Small intestine (tissue), 7 donors: ENCODE results near the gene CDH13. TPM values are rescaled to one million over a fixed set of nuclear protein-coding genes. Genes with fewer than 3 reads are reported as not detected.

Experiments used
- DNase-seq, 2 donors: peaks; one replicate each; pipeline versions ENCODE4 v3.0.0 to v3.0.0-alpha.2; 2013
- FAIRE-seq: peaks from 2 replicates; lab custom pipeline; 2012; peaks lifted over from hg19 to GRCh38; lab: Jason Lieb, UNC
- H3K27ac ChIP-seq, 3 donors: one replicate each; pipeline ENCODE4 v1.5.1; 2013; ENCODE audit warnings: low read length in 2 of 3, mild to moderate bottlenecking in 2 of 3, control low read depth in 1 of 3, inconsistent platforms in 1 of 3, low read depth in 1 of 3, moderate library complexity in 1 of 3
- H3K27me3 ChIP-seq, 3 donors: one replicate each; pipeline ENCODE4 v1.6.1; 2013; ENCODE audit warnings: low read length in 3 of 3, inconsistent platforms in 1 of 3; ENCODE audit not compliant: control insufficient read depth in 3 of 3, insufficient read depth in 3 of 3
- H3K36me3 ChIP-seq, 3 donors: one replicate each; pipeline ENCODE4 v1.6.1; 2013; ENCODE audit warnings: low read length in 3 of 3, inconsistent platforms in 1 of 3, low read depth in 1 of 3, mild to moderate bottlenecking in 1 of 3, moderate library complexity in 1 of 3; ENCODE audit not compliant: control insufficient read depth in 3 of 3, insufficient read depth in 2 of 3
- H3K4me1 ChIP-seq, 3 donors: one replicate each; pipeline ENCODE4 v1.6.1; 2013; ENCODE audit warnings: low read length in 2 of 3, inconsistent platforms in 1 of 3, low read depth in 1 of 3, mild to moderate bottlenecking in 1 of 3, moderate library complexity in 1 of 3; ENCODE audit not compliant: control insufficient read depth in 3 of 3, insufficient read depth in 2 of 3
- H3K4me3 ChIP-seq, 3 donors: one replicate each; pipeline ENCODE4 v1.5.1; 2013; ENCODE audit warnings: low read length in 3 of 3, control low read depth in 1 of 3, inconsistent platforms in 1 of 3, low read depth in 1 of 3, mild to moderate bottlenecking in 1 of 3, moderate library complexity in 1 of 3
- H3K9me3 ChIP-seq, 2 donors: one replicate each; pipeline ENCODE4 v1.6.1; 2013; ENCODE audit warnings: low read depth in 1 of 2, low read length in 1 of 2; ENCODE audit not compliant: control insufficient read depth in 2 of 2, insufficient read depth in 1 of 2
- WGBS, 3 donors: extraction: QIAGEN DNeasy Blood & Tissue Kit; methylation state at CpG; one replicate each; pipeline ENCODE4 v1.1.7; 2013; 5-methylcytosine and 5-hydroxymethylcytosine counted together
- polyA plus RNA-seq, 4 donors: library from polyadenylated mRNA; stranded (reverse) in 3 of 4; unstranded in 1 of 4; fragments of 200-250 nt in 3 of 4; fragments of 120-200 nt in 1 of 4; gene quantifications; one replicate each; pipeline versions ENCODE4 v1.2.1 to v1.2.3, GENCODE V29; 2013
- donor health status: healthy with polysubstance abuse.
- donor health status: control.
- donor health status: control.
- donor health status: Bipolar disorder and iron deficiency.
- donor health status: healthy.

CDH13 gene
- polyA plus RNA-seq, 4 donors = 0.27 to 15.0 (median 2.9) TPM; not detected in 1

- Histone ChIP-seq H3K27ac (no peak overlapping the region), H3K9me3 (no peaks in the 10 kb centered on the region), H3K27me3 (no peaks in the 10 kb centered on the region), H3K4me3 (no peak overlapping the region), H3K4me1 (no peaks in the 10 kb centered on the region), H3K36me3 (no peaks in the 10 kb centered on the region)
- WGBS, 3 donors = 80 to 86% (median 81%) methylated on average over 9 of the region's 9 CpGs
- FAIRE-seq (no peak), DNase-seq (no peak)
Measured at GRCh38 chr16:83776944-83777343, 1150.2 kb downstream of the CDH13 start.

- Histone ChIP-seq H3K27me3 (no peaks in the 10 kb centered on the region), H3K4me3 (no peak overlapping the region), H3K4me1 (no peaks in the 10 kb centered on the region), H3K36me3 (no peaks in the 10 kb centered on the region), H3K27ac (no peak overlapping the region), H3K9me3 (no peaks in the 10 kb centered on the region)
- FAIRE-seq (no peak), DNase-seq (no peak)
- WGBS, 3 donors = 30 to 37% (median 30%) methylated on average over 6 of the region's 6 CpGs
Measured at GRCh38 chr16:83779886-83780285, 1153.1 kb downstream of the CDH13 start.

GRCh38 chr16:83785455-83785854 lies 1158.7 kb downstream of the CDH13 start:
- H3K36me3 ChIP-seq = no peaks in the 10 kb centered on the region
- H3K4me1 ChIP-seq = no peaks in the 10 kb centered on the region
- no peaks in the 10 kb centered on the region for H3K27me3 ChIP-seq
- no peak overlapping the region for H3K27ac ChIP-seq
- H3K9me3 ChIP-seq = no peaks in the 10 kb centered on the region
- WGBS, 3 donors = 63 to 82% (median 64%) methylated on average over 2 of the region's 2 CpGs
- no peak for DNase-seq
- no peak for FAIRE-seq
- no peak overlapping the region for H3K4me3 ChIP-seq

DNA sequence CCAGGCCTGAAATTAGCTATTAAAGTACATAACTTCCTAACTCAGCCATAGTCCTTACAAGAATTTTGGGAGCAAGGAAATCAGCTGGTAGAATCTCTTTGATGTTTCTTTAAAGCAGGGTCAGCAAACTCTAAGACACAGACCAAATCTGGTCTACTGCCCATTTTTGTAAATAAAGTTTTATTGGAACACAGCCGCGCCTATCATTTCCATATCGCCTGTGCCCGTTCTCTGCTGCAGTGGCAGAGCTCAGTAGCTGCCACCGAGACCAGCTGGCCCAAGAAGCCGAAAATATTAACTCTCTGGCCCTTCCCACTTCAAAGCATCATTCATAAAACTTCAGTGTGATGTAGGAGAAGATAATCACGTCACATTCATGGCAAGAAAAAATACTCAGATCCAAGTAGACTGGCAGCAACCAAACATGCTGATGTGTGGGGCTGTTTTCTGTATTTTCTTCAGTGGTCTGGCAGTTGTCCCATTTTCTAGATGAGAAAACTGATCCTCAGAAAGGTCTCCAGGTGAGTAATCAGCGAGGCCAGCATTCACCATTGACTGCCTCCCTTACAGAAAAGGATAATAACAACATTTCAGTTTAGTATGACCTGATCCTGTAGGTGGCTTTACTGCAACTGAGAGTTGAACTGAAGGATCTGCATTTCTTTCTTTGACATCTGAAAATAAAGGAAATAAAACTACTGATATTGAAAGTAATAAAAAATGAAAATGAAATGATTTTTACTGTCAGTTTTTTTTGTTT lies 1163.1 kb downstream of the CDH13 start:
- Histone ChIP-seq H3K4me3 (no peak overlapping the region), H3K27me3 (no peaks in the 10 kb centered on the region), H3K36me3 (no peaks in the 10 kb centered on the region), H3K4me1 (no peaks in the 10 kb centered on the region), H3K9me3 (peaks cover 0 to 3% of the 10 kb centered on the region in 2 donors), H3K27ac (no peak overlapping the region)
- DNase-seq = no peak
- no peak for FAIRE-seq
- WGBS, 3 donors = 65 to 84% (median 69%) methylated on average over 8 of the region's 8 CpGs

- FAIRE-seq = no peak
- no peak for DNase-seq
- no peaks in the 10 kb centered on the region for H3K4me1 ChIP-seq
- H3K4me3 ChIP-seq = no peak overlapping the region
- H3K27me3 ChIP-seq = peaks cover 0 to 4% (median 0%) of the 10 kb centered on the region in 3 donors
- H3K27ac ChIP-seq = no peak overlapping the region
- WGBS, 3 donors = 91 to 95% (median 93%) methylated on average over 10 of the region's 10 CpGs
- H3K36me3 ChIP-seq = no peaks in the 10 kb centered on the region
- peaks cover 0 to 3% of the 10 kb centered on the region in 2 donors for H3K9me3 ChIP-seq
Measured at GRCh38 chr16:83791916-83792315, 1165.1 kb downstream of the CDH13 start.

GRCh38 chr16:83792391-83792790 lies 1165.6 kb downstream of the CDH13 start:
- Histone ChIP-seq H3K9me3 (peaks cover 0 to 3% of the 10 kb centered on the region in 2 donors), H3K4me3 (no peak overlapping the region), H3K36me3 (no peaks in the 10 kb centered on the region), H3K27me3 (peaks cover 0 to 4% (median 0%) of the 10 kb centered on the region in 3 donors), H3K27ac (no peak overlapping the region), H3K4me1 (no peaks in the 10 kb centered on the region)
- DNase-seq = no peak
- WGBS, 3 donors = 56 to 82% (median 70%) methylated on average over 2 of the region's 2 CpGs
- FAIRE-seq = no peak

GRCh38 chr16:83793179-83793578 lies 1166.4 kb downstream of the CDH13 start:
- Histone ChIP-seq H3K27ac (no peak overlapping the region), H3K4me1 (no peaks in the 10 kb centered on the region), H3K27me3 (peaks cover 0 to 4% (median 0%) of the 10 kb centered on the region in 3 donors), H3K36me3 (no peaks in the 10 kb centered on the region), H3K4me3 (no peak overlapping the region), H3K9me3 (peaks cover 0 to 3% of the 10 kb centered on the region in 2 donors)
- DNase-seq (no peak), FAIRE-seq (no peak)
- WGBS, 3 donors = 56 to 64% (median 56%) methylated on average over 9 of the region's 9 CpGs

DNA sequence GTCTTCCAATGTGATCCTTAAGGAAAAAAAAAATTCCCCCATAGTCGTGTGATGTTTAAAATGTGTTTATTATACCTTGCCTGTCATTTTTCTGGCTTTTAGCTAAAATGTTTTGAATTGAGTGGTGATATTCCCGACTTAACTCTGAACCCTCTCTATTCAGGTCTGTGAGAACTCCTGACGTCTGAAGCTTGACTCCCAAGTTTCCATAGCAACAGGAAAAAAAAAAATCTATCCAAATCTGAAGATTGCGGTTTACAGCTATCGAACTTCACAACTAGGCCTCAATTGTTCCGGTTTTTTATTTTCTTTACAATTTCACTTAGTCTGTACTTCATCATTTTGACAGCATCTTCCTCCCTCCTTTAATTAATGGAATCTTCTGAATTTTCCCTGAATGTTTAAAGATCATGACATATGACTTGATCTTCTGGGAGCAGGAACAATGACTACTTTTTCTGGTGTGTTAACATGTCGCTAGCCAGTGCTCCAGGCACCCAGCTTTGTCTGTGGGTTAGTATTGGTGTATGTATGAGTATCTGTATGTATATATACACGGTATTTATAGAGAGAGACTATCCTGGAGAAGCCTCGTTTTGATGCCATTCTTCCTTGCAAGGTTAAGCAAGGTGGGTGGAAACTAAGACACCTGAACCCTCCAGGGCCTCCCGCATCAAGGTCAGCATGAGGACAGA lies 1168.2 kb downstream of the CDH13 start:
- FAIRE-seq = no peak
- Histone ChIP-seq H3K27ac (no peak overlapping the region), H3K9me3 (peaks cover 0 to 3% of the 10 kb centered on the region in 2 donors), H3K36me3 (no peaks in the 10 kb centered on the region), H3K4me1 (no peaks in the 10 kb centered on the region), H3K27me3 (peaks cover 0 to 4% (median 0%) of the 10 kb centered on the region in 3 donors), H3K4me3 (no peak overlapping the region)
- WGBS, 3 donors = 64 to 75% (median 75%) methylated on average over 10 of the region's 10 CpGs
- DNase-seq = no peak
